Spleen (tissue), 7 donors: Measurements from ENCODE around the gene TCF7L1.
"Not testable (repeated sequence)": the region's sequence is repeated elsewhere in the genome, so short reads cannot be mapped to it uniquely, and the experiment has no call there.

Experiments used
- CTCF ChIP-seq, 11 experiments: fragments of 200-600 bp in 7 of 11; fragments of 450-650 bp in 4 of 11; sonication (generic) in 4 of 11; IDR thresholded peaks in 8 of 11; conservative IDR thresholded peaks in 3 of 11; 1 replicate in 7 of 11; 2 replicates in 4 of 11; pipeline versions ENCODE4 v1.4.0 to v1.8.0; 2016 to 2021; ENCODE audit warnings: antibody characterized with exemption in 11 of 11, inconsistent platforms in 4 of 11, mild to moderate bottlenecking in 1 of 11
- POLR2A ChIP-seq, 3 donors: fragments of 450-650 bp; IDR thresholded peaks; one replicate each; pipeline ENCODE4 v1.5.1; 2017; ENCODE audit warnings: antibody characterized with exemption in 3 of 3, mild to moderate bottlenecking in 1 of 3
- donor health status: DM: no; HTN: no; CAD: no; lungs with moderate emphysema.
- donor health status: DM: no; HTN: no; CAD: no.
- donor health status: DM: no; HTN: no; CAD: no.

GRCh38 chr2:85343207-85343895 is 210.2 kb downstream of the TCF7L1 start:
- TF ChIP-seq CTCF (IDR thresholded peaks at IDR 0.05 in 8 of 11, conservative IDR thresholded peaks at IDR 0.05 in 3 of 11); POLR2A (IDR thresholded peaks at IDR 0.05): not testable (repeated sequence)
